ENCODE data around the gene GBP5. TPM values are rescaled to one million over a fixed set of nuclear protein-coding genes. Genes with fewer than 3 reads are reported as not detected.
"Not testable (repeated sequence)": the region's sequence is repeated elsewhere in the genome, so short reads cannot be mapped to it uniquely, and the experiment has no call there.

The GBP5 gene
- total RNA-seq, 1 donor from 2014 or later: 2.3 TPM

- DNase-seq (ENCODE audit: low spot score): no peak
These were observed 8.1 kb upstream of the GBP5 start for GRCh38 chr1:89280766-89281165.

- DNase-seq (ENCODE audit: low spot score): no peak
These were observed 6.4 kb upstream of the GBP5 start for GRCh38 chr1:89279011-89279466.

- DNase-seq (ENCODE audit: low spot score): no peak
These were observed 5.1 kb upstream of the GBP5 start for GRCh38 chr1:89277725-89278124.

GRCh38 chr1:89276690-89277089 is 4.0 kb upstream of the GBP5 start:
- DNase-seq (ENCODE audit: low spot score): no peak

- DNase-seq (ENCODE audit: low spot score): no peak
These were observed 1.8 kb upstream of the GBP5 start for GRCh38 chr1:89274411-89274857.

- DNase-seq (ENCODE audit: low spot score): no peak
These were observed 691 bp upstream of the GBP5 start for GRCh38 chr1:89273324-89273778.

GRCh38 chr1:89271341-89272015 is 1.2 kb downstream of the GBP5 start:
- no peak for DNase-seq (ENCODE audit: low spot score)

- no peak for DNase-seq (ENCODE audit: low spot score)
These were observed 2.2 kb downstream of the GBP5 start for GRCh38 chr1:89270423-89270822.

- DNase-seq (ENCODE audit: low spot score): no peak
These were observed 3.4 kb downstream of the GBP5 start for GRCh38 chr1:89269277-89269676.

GRCh38 chr1:89262643-89263042 is 10.0 kb downstream of the GBP5 start:
- no peak for DNase-seq (ENCODE audit: low spot score)

- DNase-seq (ENCODE audit: low spot score): no peak
These were observed 10.6 kb downstream of the GBP5 start for GRCh38 chr1:89261926-89262515.

- DNase-seq (ENCODE audit: low spot score): no peak
These were observed 11.9 kb downstream of the GBP5 start for GRCh38 chr1:89260566-89261255.

GRCh38 chr1:89260042-89260441 is 12.6 kb downstream of the GBP5 start:
- DNase-seq (ENCODE audit: low spot score): no peak

GRCh38 chr1:89259283-89259971 is 13.2 kb downstream of the GBP5 start:
- DNase-seq (ENCODE audit: low spot score): no peak

- no peak for DNase-seq (ENCODE audit: low spot score)
These were observed 15.6 kb downstream of the GBP5 start for GRCh38 chr1:89257041-89257440.

GRCh38 chr1:89255581-89255980 is 17.1 kb downstream of the GBP5 start:
- not testable (repeated sequence) for DNase-seq (ENCODE audit: low spot score)

GRCh38 chr1:89254658-89255287 is 17.9 kb downstream of the GBP5 start:
- no peak for DNase-seq (ENCODE audit: low spot score)

GRCh38 chr1:89243046-89243445 is 29.6 kb downstream of the GBP5 start:
- no peak for DNase-seq (ENCODE audit: low spot score)

All from ureter (tissue), 1 donor.